Bronchial epithelial cell (primary cell): ENCODE data around the gene STYXL2. TPM values are rescaled to one million over a fixed set of nuclear protein-coding genes. Genes with fewer than 3 reads are reported as not detected.

ENCODE experiments used
- DNase-seq: peaks from one replicate; pipeline ENCODE4 v3.0.0-alpha.2; 2010; ENCODE audit warnings: low read depth
- FAIRE-seq: peaks from 2 replicates; lab custom pipeline; 2011; peaks lifted over from hg19 to GRCh38; lab: Jason Lieb, UNC
- H3K27me3 ChIP-seq: 2 replicates; pipeline ENCODE4 v1.5.1; 2011; ENCODE audit warnings: low read length; ENCODE audit not compliant: control insufficient read depth, insufficient read depth
- H3K36me3 ChIP-seq: 2 replicates; pipeline ENCODE4 v1.5.1; 2011; ENCODE audit warnings: low read length; ENCODE audit not compliant: control insufficient read depth, insufficient read depth
- H3K4me3 ChIP-seq: 2 replicates; pipeline ENCODE4 v1.5.1; 2011; ENCODE audit warnings: mild to moderate bottlenecking, low read depth, low read length, control low read depth
- total RNA-seq: library from RNA; depleted of rRNA; stranded (reverse); fragments of >200 nt; gene quantifications from 2 replicates; pipeline ENCODE4 v1.2.1, GENCODE V29; 2014
- TF ChIP-seq, protein P1 (sequence below): IDR thresholded peaks from 2 replicates; pipeline ENCODE4 v1.5.1; 2011; ENCODE audit warnings: mild to moderate bottlenecking, moderate library complexity, low read length, control low read depth, inconsistent platforms; ENCODE audit not compliant: insufficient read depth, severe bottlenecking

STYXL2 gene
- total RNA-seq, 1 donor from 2014 or later, result not detected

DNA sequence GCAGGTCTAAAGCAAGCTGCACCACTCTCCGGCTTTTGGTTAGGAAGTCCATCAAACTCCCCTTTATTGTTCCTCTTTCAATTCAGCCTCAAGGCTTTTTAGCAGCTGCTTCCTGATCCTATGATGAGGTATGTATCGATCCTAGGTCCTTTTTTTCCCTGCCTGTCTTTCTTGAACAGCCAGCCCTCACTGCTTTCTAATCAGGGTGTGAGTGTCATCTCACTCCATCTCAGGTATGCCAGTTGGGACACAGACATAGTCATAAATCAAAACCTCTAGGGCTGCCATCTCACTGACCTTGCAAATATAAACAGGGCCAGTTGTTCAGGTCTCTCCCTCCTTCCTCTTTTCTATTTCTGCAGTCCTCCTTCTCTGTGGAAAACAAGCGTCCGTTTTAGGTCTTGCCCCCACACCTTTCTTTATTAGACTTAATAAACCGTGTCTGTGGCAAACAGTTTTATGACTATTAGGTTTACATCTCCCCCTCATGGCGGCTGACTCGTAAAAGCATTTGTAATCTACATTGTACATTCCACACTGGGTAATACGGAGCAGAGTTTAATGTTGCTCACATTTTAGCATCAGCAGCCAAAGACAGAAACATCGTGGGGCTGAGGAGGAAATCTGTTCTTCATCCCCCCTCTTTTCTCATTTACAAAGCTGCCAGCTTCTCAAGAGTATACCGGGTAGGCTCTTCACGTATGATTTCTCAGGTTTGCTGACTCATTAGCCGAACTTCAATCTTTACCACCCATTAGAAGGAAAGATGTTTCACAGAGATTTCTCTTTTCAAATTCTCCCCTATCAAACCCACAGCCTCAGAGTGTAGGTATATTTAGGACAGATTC lies 11.6 kb downstream of the STYXL2 start:
- DNase-seq (no peak), FAIRE-seq (no peak)
- Histone ChIP-seq H3K4me3 (no peak overlapping the region), H3K27me3 (no peaks in the 10 kb centered on the region), H3K36me3 (no peaks in the 10 kb centered on the region)
- TF ChIP-seq, protein P1, sequence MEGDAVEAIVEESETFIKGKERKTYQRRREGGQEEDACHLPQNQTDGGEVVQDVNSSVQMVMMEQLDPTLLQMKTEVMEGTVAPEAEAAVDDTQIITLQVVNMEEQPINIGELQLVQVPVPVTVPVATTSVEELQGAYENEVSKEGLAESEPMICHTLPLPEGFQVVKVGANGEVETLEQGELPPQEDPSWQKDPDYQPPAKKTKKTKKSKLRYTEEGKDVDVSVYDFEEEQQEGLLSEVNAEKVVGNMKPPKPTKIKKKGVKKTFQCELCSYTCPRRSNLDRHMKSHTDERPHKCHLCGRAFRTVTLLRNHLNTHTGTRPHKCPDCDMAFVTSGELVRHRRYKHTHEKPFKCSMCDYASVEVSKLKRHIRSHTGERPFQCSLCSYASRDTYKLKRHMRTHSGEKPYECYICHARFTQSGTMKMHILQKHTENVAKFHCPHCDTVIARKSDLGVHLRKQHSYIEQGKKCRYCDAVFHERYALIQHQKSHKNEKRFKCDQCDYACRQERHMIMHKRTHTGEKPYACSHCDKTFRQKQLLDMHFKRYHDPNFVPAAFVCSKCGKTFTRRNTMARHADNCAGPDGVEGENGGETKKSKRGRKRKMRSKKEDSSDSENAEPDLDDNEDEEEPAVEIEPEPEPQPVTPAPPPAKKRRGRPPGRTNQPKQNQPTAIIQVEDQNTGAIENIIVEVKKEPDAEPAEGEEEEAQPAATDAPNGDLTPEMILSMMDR, result no peak

DNA sequence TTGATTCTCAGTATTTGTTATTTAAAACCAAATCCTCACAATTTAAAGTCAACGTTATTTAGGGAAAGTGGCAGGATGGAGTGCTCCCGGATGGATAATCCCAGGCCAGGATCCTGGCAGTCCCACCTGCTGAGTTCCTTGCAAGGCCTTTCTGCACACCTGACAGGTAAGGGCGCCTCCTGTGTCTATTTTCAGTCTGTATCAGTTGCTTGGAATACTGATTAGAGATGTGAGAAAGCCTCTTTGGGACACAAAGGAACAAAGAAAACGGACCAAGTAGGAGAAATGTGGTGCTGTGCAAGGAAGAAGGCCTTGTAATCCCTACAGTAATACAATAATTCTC lies 12.2 kb downstream of the STYXL2 start:
- Histone ChIP-seq H3K27me3 (no peaks in the 10 kb centered on the region), H3K36me3 (no peaks in the 10 kb centered on the region), H3K4me3 (no peak overlapping the region)
- no peak for FAIRE-seq
- no peak for DNase-seq
- TF ChIP-seq, protein P1, result no peak

DNA sequence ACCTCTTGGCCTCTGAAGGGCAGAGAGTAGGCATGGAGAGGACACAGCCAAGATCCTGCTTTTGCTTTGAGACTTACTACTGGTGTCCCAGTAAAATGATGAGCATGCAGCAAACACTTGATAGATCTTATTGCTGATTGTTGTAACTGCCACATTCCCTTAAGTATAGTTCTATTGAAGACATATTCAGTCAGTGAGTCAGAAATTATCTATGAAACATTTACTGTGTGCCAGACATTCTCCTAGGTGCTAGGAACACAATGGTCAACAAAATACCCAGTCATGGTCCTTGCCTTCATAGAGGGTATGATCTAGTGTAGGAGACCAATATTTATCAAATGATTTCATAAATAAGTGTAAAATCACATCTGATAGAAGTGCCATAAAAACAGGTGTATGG lies 13.6 kb downstream of the STYXL2 start:
- Histone ChIP-seq H3K4me3 (no peak overlapping the region), H3K36me3 (no peaks in the 10 kb centered on the region), H3K27me3 (no peaks in the 10 kb centered on the region)
- TF ChIP-seq, protein P1, result no peak
- FAIRE-seq (no peak), DNase-seq (peak; percentile 74)

DNA sequence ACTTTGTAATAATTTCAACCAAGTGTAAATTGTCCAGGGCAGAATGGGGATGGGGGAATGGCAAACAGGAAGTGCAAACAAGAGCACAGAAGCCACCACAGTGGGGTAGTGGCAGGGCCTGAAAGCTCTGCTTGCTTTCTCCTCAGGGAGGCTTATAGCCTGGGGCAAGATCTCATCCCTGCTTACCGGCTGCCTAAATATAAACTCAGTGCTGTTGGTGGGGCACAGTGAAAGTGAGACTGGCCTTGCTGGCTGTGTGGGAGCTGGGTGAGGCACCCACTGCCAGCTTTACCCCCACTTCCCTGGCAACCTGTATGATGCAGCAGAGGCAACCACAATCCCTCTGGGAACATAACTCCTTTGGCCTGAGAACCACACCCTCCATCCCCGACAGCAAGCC lies 15.2 kb downstream of the STYXL2 start:
- Histone ChIP-seq H3K4me3 (no peak overlapping the region), H3K27me3 (no peaks in the 10 kb centered on the region), H3K36me3 (no peaks in the 10 kb centered on the region)
- TF ChIP-seq, protein P1, result no peak
- DNase-seq (no peak), FAIRE-seq (no peak)

DNA sequence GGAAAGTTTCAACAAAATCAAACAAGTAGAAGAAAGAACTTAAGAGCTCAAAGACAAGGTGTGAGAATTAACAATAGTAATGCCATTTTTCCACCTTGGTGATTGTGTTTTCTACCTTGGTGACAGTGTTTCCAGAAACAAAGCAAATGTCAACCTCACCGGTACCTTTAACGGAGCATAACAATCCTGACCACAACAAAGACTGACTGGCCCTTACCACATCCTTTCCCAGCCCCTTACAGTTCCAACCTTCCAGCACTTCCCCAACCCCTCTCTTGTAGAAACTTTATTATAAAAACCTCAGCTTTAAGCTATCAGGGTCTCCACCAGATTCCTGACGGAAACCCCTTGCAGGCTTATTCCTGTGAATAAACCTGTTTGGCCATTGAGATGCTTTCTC lies 16.7 kb downstream of the STYXL2 start:
- DNase-seq (no peak), FAIRE-seq (no peak)
- TF ChIP-seq, protein P1, result no peak
- peaks cover under 1% of the 10 kb centered on the region for H3K27me3 ChIP-seq
- no peak overlapping the region for H3K4me3 ChIP-seq
- no peaks in the 10 kb centered on the region for H3K36me3 ChIP-seq
